Endothelial cell (in vitro differentiated cells): ENCODE measurements around the gene IFT122. TPM values are rescaled to one million over a fixed set of nuclear protein-coding genes. Genes with fewer than 3 reads are reported as not detected.

Source experiments
- DNase-seq: peaks from one replicate; pipeline ENCODE4 v3.0.0; 2021; ENCODE audit warnings: low spot score
- H3K27ac Mint-ChIP-seq: one replicate; pipeline ENCODE4 v1.8.0; 2021; ENCODE audit warnings: mixed read lengths, inconsistent platforms; ENCODE audit not compliant: unreplicated experiment
- H3K27me3 Mint-ChIP-seq: one replicate; pipeline ENCODE4 v1.8.0; 2021; ENCODE audit warnings: mild to moderate bottlenecking, moderate library complexity, mixed read lengths, inconsistent platforms; ENCODE audit not compliant: unreplicated experiment
- H3K36me3 Mint-ChIP-seq: one replicate; pipeline ENCODE4 v1.8.0; 2021; ENCODE audit warnings: mild to moderate bottlenecking, low read depth, mixed read lengths, inconsistent platforms; ENCODE audit not compliant: unreplicated experiment
- H3K4me1 Mint-ChIP-seq: one replicate; pipeline ENCODE4 v1.8.0; 2021; ENCODE audit warnings: mild to moderate bottlenecking, mixed read lengths, inconsistent platforms; ENCODE audit not compliant: unreplicated experiment
- H3K4me3 Mint-ChIP-seq: one replicate; pipeline ENCODE4 v1.8.0; 2021; ENCODE audit warnings: mild to moderate bottlenecking, mixed read lengths, inconsistent platforms; ENCODE audit not compliant: unreplicated experiment
- H3K9me3 Mint-ChIP-seq: one replicate; pipeline ENCODE4 v1.8.0; 2021; ENCODE audit warnings: mixed read lengths, inconsistent platforms; ENCODE audit not compliant: unreplicated experiment
- CTCF ChIP-seq: fragments of 200-600 bp; sonication (generic); IDR thresholded peaks from one replicate; pipeline ENCODE4 v1.5.0; 2021; ENCODE audit warnings: antibody characterized with exemption; ENCODE audit not compliant: unreplicated experiment
- total RNA-seq: library from RNA; stranded (reverse); fragmentation: NEBNext Ultra II Directional; extraction: Animal tissue kit (Norgen Biotek cat#: 25700); gene quantifications from one replicate; pipeline ENCODE4 v1.2.1, GENCODE V29; 2021; ENCODE audit not compliant: unreplicated experiment

IFT122 gene
- total RNA-seq, 1 donor from 2014 or later: 25.1 TPM

GRCh38 chr3:129440618-129441190, 680 bp downstream of the IFT122 start:
- peaks cover 17% of the 10 kb centered on the region for H3K36me3 Mint-ChIP-seq
- no peak for DNase-seq
- no peak for TF ChIP-seq CTCF
- H3K27me3 Mint-ChIP-seq: no peaks in the 10 kb centered on the region
- H3K4me3 Mint-ChIP-seq: peak overlapping the region; percentile 98
- no peaks in the 10 kb centered on the region for H3K9me3 Mint-ChIP-seq
- peak overlapping the region; percentile 94 for H3K27ac Mint-ChIP-seq
- peaks cover 47% of the 10 kb centered on the region for H3K4me1 Mint-ChIP-seq

GRCh38 chr3:129441215-129441614, 1.2 kb downstream of the IFT122 start:
- TF ChIP-seq CTCF: no peak
- no peaks in the 10 kb centered on the region for H3K9me3 Mint-ChIP-seq
- H3K4me3 Mint-ChIP-seq: peak overlapping the region; percentile 98
- peaks cover 44% of the 10 kb centered on the region for H3K4me1 Mint-ChIP-seq
- no peaks in the 10 kb centered on the region for H3K27me3 Mint-ChIP-seq
- DNase-seq: no peak
- peaks cover 14% of the 10 kb centered on the region for H3K36me3 Mint-ChIP-seq
- H3K27ac Mint-ChIP-seq: peak overlapping the region; percentile 2

GRCh38 chr3:129441782-129442181, 1.8 kb downstream of the IFT122 start:
- peak overlapping the region; percentile 49 for H3K27ac Mint-ChIP-seq
- H3K27me3 Mint-ChIP-seq: no peaks in the 10 kb centered on the region
- TF ChIP-seq CTCF: no peak
- no peaks in the 10 kb centered on the region for H3K9me3 Mint-ChIP-seq
- peaks cover 45% of the 10 kb centered on the region for H3K4me1 Mint-ChIP-seq
- no peak for DNase-seq
- peak overlapping the region; percentile 21 for H3K4me3 Mint-ChIP-seq
- peaks cover 9% of the 10 kb centered on the region for H3K36me3 Mint-ChIP-seq

- Mint-ChIP-seq H3K36me3 (peaks cover 5% of the 10 kb centered on the region), H3K9me3 (no peaks in the 10 kb centered on the region), H3K27ac (peak overlapping the region; percentile 49), H3K4me1 (peaks cover 46% of the 10 kb centered on the region), H3K27me3 (no peaks in the 10 kb centered on the region), H3K4me3 (no peak overlapping the region)
- DNase-seq: no peak
- no peak for TF ChIP-seq CTCF
These were observed 2.5 kb downstream of the IFT122 start for GRCh38 chr3:129442486-129442885.

- Mint-ChIP-seq H3K4me3 (no peak overlapping the region), H3K36me3 (peaks cover under 1% of the 10 kb centered on the region), H3K4me1 (peaks cover 50% of the 10 kb centered on the region), H3K27me3 (peaks cover 1% of the 10 kb centered on the region), H3K9me3 (no peaks in the 10 kb centered on the region), H3K27ac (no peak overlapping the region)
- TF ChIP-seq CTCF: no peak
- no peak for DNase-seq
These were observed 2.9 kb downstream of the IFT122 start for GRCh38 chr3:129442947-129443346.
